ENCODE results near the gene TMEM185B. TPM values are rescaled to one million over a fixed set of nuclear protein-coding genes. Genes with fewer than 3 reads are reported as not detected.
"Not testable (repeated sequence)": the region's sequence is repeated elsewhere in the genome, so short reads cannot be mapped to it uniquely, and the experiment has no call there.

TMEM185B gene
- polyA plus RNA-seq, 1 donor, result 13.1 TPM

GRCh38 chr2:120208381-120209353 is 14.5 kb downstream of the TMEM185B start:
- no peak for DNase-seq (ENCODE audit: low read depth)

- DNase-seq (ENCODE audit: low read depth), result no peak
These were observed 17.1 kb downstream of the TMEM185B start for GRCh38 chr2:120206022-120206581.

- DNase-seq (ENCODE audit: low read depth), result no peak
These were observed 18.1 kb downstream of the TMEM185B start for GRCh38 chr2:120204945-120205670.

- no peak for DNase-seq (ENCODE audit: low read depth)
These were observed 18.8 kb downstream of the TMEM185B start for GRCh38 chr2:120204417-120204816.

- no peak for DNase-seq (ENCODE audit: low read depth)
These were observed 19.2 kb downstream of the TMEM185B start for GRCh38 chr2:120204022-120204405.

- DNase-seq (ENCODE audit: low read depth), result peak; percentile 32
These were observed 19.8 kb downstream of the TMEM185B start for GRCh38 chr2:120203251-120204021.

GRCh38 chr2:120199817-120200459 is 23.3 kb downstream of the TMEM185B start:
- not testable (repeated sequence) for DNase-seq (ENCODE audit: low read depth)

- DNase-seq (ENCODE audit: low read depth), result no peak
These were observed 27.6 kb downstream of the TMEM185B start for GRCh38 chr2:120195553-120195952.

- no peak for DNase-seq (ENCODE audit: low read depth)
These were observed 30.9 kb downstream of the TMEM185B start for GRCh38 chr2:120192280-120192679.

- no peak for DNase-seq (ENCODE audit: low read depth)
These were observed 34.0 kb downstream of the TMEM185B start for GRCh38 chr2:120189189-120189588.

GRCh38 chr2:120182019-120182560 is 41.1 kb downstream of the TMEM185B start:
- no peak for DNase-seq (ENCODE audit: low read depth)

GRCh38 chr2:120180066-120180465 is 43.1 kb downstream of the TMEM185B start:
- DNase-seq (ENCODE audit: low read depth), result no peak

GRCh38 chr2:120179396-120179795 is 43.8 kb downstream of the TMEM185B start:
- no peak for DNase-seq (ENCODE audit: low read depth)

- DNase-seq (ENCODE audit: low read depth), result no peak
These were observed 45.2 kb downstream of the TMEM185B start for GRCh38 chr2:120177973-120178372.

- DNase-seq (ENCODE audit: low read depth), result no peak
These were observed 46.1 kb downstream of the TMEM185B start for GRCh38 chr2:120177001-120177621.

- no peak for DNase-seq (ENCODE audit: low read depth)
These were observed 46.7 kb downstream of the TMEM185B start for GRCh38 chr2:120176526-120176925.

GRCh38 chr2:120174963-120175581 is 48.1 kb downstream of the TMEM185B start:
- peak; percentile 70 for DNase-seq (ENCODE audit: low read depth)

All from forelimb muscle (tissue), 1 donor.